Activated naive CD8-positive, alpha-beta T cell treated with anti-CD3 and anti-CD28 coated beads, Interleukin-2, amount 10 ng/mL, durations not matched to agents 7 days and 5 days (primary cell): Measurements from ENCODE around the gene VPS51. TPM values are rescaled to one million over a fixed set of nuclear protein-coding genes. Genes with fewer than 3 reads are reported as not detected.

Experiments
- ATAC-seq: fragments of 150-1000 bp; cut with Tn5 transposase; one replicate; pipeline ENCODE4 v1.10.0; 2021; ENCODE audit warnings: low read depth, moderate library complexity
- POLR2A ChIA-PET: fragments of 350-600 bp; sonication (Branson Sonifier 250); formaldehyde crosslinking; loops from one replicate; lab custom pipeline; 2021; ENCODE audit warnings: antibody characterized with exemption; lab: Charles Lee
- DNase-seq: peaks from one replicate; pipeline ENCODE4 v3.0.0; 2021
- H3K27ac Mint-ChIP-seq: one replicate; pipeline ENCODE4 v1.8.0; 2022; ENCODE audit warnings: mild to moderate bottlenecking, mixed read lengths
- H3K27me3 Mint-ChIP-seq: one replicate; pipeline ENCODE4 v1.8.0; 2022; ENCODE audit warnings: mild to moderate bottlenecking, moderate library complexity, mixed read lengths
- H3K36me3 Mint-ChIP-seq: one replicate; pipeline ENCODE4 v1.8.0; 2021; ENCODE audit warnings: mild to moderate bottlenecking, mixed read lengths
- H3K4me1 Mint-ChIP-seq: one replicate; pipeline ENCODE4 v1.8.0; 2021; ENCODE audit warnings: mixed read lengths
- H3K4me3 Mint-ChIP-seq: one replicate; pipeline ENCODE4 v1.8.0; 2022; ENCODE audit warnings: mild to moderate bottlenecking, moderate library complexity, mixed read lengths
- H3K9me3 Mint-ChIP-seq: one replicate; pipeline ENCODE4 v1.8.0; 2021; ENCODE audit warnings: mixed read lengths
- total RNA-seq, 2 experiments: library from RNA; stranded (reverse); gene quantifications; one replicate each; pipeline ENCODE4 v1.2.3, GENCODE V29; 2021

Gene VPS51
- 100 to 1,000 TPM; 130 to 138 TPM for total RNA-seq

DNA sequence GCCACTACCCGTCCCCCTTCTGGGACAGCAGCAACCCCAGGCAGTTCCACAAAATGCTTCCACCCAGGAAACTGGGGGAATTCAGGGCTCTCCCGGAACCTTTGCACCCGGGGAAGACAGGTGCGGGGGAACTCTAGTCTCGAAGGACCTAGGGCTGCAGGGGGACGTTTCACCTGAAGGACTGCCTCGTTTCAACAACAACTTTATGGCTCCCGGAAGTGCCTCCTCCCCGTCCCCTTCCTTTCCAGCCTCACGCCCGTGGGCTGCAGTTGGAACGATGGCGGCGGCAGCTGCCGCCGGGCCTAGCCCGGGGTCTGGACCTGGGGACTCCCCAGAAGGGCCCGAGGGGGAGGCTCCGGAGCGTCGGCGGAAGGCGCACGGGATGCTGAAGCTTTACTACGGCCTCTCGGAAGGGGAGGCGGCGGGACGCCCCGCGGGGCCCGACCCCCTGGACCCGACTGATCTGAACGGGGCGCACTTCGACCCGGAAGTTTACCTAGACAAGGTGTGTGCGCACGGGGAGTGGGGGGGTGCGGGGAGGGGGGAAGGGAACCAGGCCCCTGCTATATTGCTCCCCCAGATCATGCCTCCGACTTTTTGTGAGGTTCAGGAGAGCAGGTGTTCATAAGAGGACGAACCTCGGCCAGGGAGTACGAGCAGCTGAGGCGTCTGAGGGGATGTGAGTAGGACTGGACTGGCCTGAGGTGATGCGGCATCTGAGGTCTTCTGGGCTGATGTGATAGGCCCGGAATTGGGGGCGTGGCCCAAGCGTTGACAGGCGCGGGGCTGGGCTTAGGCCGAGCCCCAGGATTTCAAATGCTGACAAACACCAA, at the start of gene VPS51:
TSS of gene VPS51 (plus strand) at position 241 of the 833 bp plus-strand sequence. CDS start at position 278, 37 bp downstream.
- DNase-seq (peak; percentile 87), ATAC-seq (peak; percentile 97)
- no peaks in the 10 kb centered on the region for H3K9me3 Mint-ChIP-seq
- H3K4me1 Mint-ChIP-seq: peaks cover 10% of the 10 kb centered on the region
- peak within 1 kb of the TSS; percentile 91 for H3K4me3 Mint-ChIP-seq
- POLR2A ChIA-PET: interaction anchor here (0.6 to 3.0 kb wide), 21 partner anchors 8 to 294 kb away, joined by 3 to 35 read pairs (median 4); partner anchors contain the start of genes ARL2, CDCA5, FAU and MRPL49
- peak within 1 kb of the TSS; percentile 97 for H3K27ac Mint-ChIP-seq
- H3K36me3 Mint-ChIP-seq: no peaks in the 10 kb centered on the region
- H3K27me3 Mint-ChIP-seq: no peaks in the 10 kb centered on the region

DNA sequence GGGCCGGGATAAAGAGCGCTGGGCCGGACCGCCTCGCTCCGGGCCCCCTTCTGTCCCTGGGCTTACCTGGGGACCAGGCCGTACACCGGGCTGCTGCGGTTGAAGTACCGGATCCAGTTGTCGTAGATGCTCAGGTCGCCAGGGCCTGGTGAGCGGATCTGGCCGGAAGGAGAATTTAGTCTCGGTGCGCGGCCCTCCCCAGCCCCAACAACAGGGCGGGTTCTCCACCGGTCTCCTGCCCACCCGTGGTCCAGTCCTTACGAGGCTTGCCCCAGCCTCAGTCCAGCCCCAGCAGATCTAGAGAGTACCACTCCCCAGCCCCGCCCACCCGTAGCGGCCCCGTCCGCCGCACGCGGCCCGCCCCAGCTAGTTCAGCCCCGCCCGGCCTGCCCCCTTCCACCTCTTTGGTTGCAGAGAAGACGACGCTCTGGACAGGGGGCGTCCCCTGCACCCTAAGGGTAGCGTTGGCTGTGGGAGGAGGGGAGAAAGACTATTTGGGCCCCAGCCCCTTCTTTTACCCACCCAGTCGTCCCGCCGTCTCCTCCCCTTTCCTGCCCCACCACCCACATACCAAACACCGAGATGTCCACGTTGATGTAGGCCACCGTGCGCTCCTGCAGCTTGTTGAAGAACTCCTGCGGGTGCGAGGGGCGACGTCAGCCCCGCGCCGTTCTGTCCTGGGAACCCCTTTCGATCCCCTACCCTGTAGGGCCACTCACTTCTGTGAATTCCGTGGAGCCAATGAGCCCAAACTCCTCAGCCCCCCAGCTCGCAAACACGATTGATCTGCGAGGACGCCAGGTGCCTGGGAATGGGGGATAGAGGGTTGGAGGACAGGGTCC, 48.2 kb upstream of the VPS51 start:
- DNase-seq (peak; percentile 51), ATAC-seq (peak; percentile 65)
- Mint-ChIP-seq H3K4me1 (peaks cover 24% of the 10 kb centered on the region), H3K27ac (peak overlapping the region; percentile 85), H3K9me3 (no peaks in the 10 kb centered on the region), H3K36me3 (no peaks in the 10 kb centered on the region), H3K27me3 (no peaks in the 10 kb centered on the region), H3K4me3 (peak overlapping the region; percentile 73)
- POLR2A ChIA-PET: interaction anchor here (0.8 kb wide), 1 partner anchor 8 kb away, joined by 3 read pairs; no protein-coding TSS in a partner anchor

DNA sequence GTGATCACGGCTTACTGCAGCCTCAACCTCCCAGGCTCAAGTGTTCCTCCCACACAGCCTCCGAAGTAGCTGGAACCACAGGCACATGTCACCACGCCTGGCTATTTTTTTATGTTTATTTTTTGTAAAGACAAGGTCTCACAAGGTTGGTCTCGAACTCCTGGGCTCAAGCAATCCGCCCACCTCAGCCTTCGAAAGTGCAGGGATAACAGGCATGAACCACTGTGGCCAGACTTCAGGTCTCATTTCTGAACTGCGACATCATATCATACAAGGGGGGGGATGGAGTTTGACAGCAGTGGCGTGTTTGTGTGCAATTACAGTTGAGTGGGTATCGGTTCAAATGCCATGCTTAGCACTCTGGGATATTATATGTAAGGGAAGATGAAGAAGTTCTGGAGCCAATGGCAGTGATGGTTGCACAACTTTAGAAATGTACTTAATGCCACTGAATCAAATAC, 44.6 kb upstream of the VPS51 start:
- POLR2A ChIA-PET: interaction anchor here (0.6 kb wide), 1 partner anchor 453 kb away, joined by 9 read pairs; no protein-coding TSS in a partner anchor

DNA sequence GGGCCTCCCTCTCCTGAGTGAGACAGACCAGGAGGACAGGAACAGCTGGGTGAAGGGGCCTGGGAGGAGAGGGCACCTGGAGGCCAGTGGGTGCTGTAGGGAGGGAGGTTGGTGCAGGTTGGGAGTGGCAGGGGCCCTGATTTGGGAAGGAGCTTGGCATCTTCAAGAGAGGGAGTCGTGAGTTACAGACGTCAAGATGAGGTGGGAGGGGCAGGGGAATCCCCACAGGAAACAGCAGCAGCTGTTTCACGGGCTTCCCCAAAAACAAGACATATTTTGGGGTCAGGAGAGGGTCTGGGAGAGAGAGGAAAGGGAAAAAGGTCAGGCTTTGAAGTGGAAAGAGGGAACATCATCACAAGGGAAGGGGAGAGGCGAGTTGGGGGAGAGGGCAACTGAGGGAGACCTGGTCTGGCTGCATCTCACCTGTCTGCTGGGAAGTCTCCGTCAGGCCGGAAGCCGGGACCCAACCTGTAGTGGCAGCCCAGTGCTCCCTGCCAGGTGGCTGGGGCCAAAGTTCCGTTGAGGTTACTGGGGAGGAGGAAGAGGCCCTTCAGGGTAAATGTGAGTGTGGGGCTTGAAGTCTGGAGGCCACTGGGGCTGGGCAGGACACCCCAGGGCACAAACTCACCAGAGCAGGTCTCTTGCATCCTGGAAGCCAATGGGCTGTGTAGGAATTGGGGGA, 42.0 kb upstream of the VPS51 start:
- peak; percentile 43 for ATAC-seq
- POLR2A ChIA-PET: interaction anchor here (1.8 kb wide), 1 partner anchor 13 kb away, joined by 6 read pairs; the partner anchor contains the start of gene SAC3D1

More for the DNA sequence above, 44.6 kb upstream of the VPS51 start:
- ATAC-seq (no peak), DNase-seq (no peak)
- Mint-ChIP-seq H3K27me3 (no peaks in the 10 kb centered on the region), H3K9me3 (no peaks in the 10 kb centered on the region), H3K27ac (no peak overlapping the region), H3K36me3 (no peaks in the 10 kb centered on the region), H3K4me3 (no peak overlapping the region), H3K4me1 (peaks cover 24% of the 10 kb centered on the region)

DNA sequence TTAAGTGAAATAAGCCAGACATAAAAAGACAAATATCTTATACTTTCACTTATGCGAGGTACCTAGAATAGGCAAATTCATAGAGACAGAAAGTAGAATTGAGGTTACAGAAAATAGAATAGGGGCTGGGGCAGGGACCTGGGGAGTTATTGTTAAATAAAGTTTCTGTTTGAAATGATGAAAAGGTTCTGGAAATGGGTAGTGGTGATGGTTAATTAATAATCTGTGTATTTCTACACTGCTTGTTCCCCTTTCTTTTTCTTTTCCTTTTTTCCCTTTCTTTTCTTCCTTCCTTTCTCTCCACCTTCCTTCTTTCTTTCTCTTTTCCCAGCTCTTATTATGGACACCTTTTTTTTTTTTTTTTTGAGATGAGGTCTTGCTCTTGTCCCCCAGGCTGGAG, 40.5 kb upstream of the VPS51 start:
- Mint-ChIP-seq H3K27me3 (no peaks in the 10 kb centered on the region), H3K9me3 (no peaks in the 10 kb centered on the region), H3K36me3 (no peaks in the 10 kb centered on the region), H3K4me1 (peaks cover 17% of the 10 kb centered on the region), H3K4me3 (no peak overlapping the region), H3K27ac (no peak overlapping the region)
- no peak for DNase-seq
- POLR2A ChIA-PET: interaction anchor here (0.9 to 1.8 kb wide), 3 partner anchors 9 to 24 kb away, joined by 3 to 6 read pairs (median 3); partner anchors contain the start of gene SAC3D1
- ATAC-seq: no peak

More for the DNA sequence above, 42.0 kb upstream of the VPS51 start:
- Mint-ChIP-seq H3K27ac (peak overlapping the region; percentile 59), H3K9me3 (no peaks in the 10 kb centered on the region), H3K36me3 (no peaks in the 10 kb centered on the region), H3K4me1 (peaks cover 13% of the 10 kb centered on the region), H3K27me3 (no peaks in the 10 kb centered on the region), H3K4me3 (peak overlapping the region; percentile 56)
- DNase-seq: no peak

DNA sequence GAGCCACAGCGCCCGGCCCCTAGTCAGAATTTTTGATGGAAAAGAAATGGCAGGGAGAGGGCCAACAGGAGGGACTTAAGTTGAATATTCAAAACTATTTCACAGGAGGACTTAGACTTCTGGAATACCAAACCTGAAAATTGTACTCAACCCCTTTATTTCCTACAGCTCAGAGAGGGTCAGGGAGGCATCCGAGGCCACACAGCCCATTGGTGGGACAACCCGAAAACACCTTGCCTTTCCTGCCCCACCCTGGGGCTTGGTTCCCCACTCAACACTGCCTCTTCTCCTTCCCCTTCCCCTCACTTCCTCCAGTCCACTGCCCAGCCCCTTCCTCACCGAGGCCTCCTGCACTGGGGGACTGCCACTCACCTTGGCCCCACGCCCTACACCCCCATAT, 39.0 kb upstream of the VPS51 start:
- DNase-seq (no peak), ATAC-seq (no peak)
- Mint-ChIP-seq H3K36me3 (no peaks in the 10 kb centered on the region), H3K9me3 (no peaks in the 10 kb centered on the region), H3K27me3 (no peaks in the 10 kb centered on the region), H3K4me3 (no peak overlapping the region), H3K27ac (no peak overlapping the region), H3K4me1 (peaks cover 25% of the 10 kb centered on the region)
- POLR2A ChIA-PET: interaction anchor here (0.7 kb wide), 2 partner anchors 45 to 52 kb away, joined by 4 to 5 read pairs; no protein-coding TSS in a partner anchor

DNA sequence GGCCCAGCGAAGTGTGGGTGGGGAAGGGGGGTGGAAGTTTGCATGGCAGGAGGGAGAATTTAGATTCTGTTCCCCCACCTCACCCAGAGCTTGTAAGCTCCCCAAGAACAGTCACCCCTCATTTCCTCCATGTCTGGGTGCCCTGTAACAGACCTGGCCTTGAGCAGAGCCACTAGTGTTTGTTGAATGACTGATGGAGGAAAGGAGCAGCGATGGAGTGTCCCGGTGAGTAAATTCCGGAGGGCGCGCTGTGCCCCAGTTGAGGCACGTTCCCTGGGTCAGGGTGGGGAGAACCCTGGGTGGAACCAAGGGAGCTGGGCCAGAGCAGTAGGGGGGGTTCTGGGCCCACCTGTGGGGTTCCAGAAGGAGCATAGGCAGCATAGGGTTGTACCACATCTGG, 38.5 kb upstream of the VPS51 start:
- POLR2A ChIA-PET: no interaction called here
- no peak for DNase-seq
- H3K36me3 Mint-ChIP-seq: no peaks in the 10 kb centered on the region
- no peak overlapping the region for H3K27ac Mint-ChIP-seq
- no peaks in the 10 kb centered on the region for H3K9me3 Mint-ChIP-seq
- ATAC-seq: no peak
- H3K4me3 Mint-ChIP-seq: no peak overlapping the region
- H3K27me3 Mint-ChIP-seq: no peaks in the 10 kb centered on the region
- H3K4me1 Mint-ChIP-seq: peaks cover 24% of the 10 kb centered on the region

DNA sequence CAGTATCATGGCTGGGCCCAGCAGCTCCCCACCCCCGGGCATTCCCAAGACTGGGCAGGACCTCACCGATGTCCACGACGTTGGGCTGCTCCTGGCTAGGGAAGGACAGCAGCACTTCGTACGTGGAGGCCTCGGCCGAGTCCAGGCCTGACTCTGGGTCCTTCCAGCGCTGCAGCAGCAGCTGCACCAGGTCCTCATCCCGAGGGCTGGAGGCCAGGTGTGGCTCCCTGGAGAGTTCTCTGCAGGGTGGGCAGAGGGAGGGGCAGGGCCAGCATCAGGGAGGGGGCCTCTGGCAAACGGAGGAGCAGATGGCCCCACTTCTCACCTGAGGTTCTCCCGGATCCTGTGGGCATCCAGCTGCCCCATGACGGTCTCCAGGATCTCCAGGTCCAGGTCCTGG, 38.0 kb upstream of the VPS51 start:
- ATAC-seq (no peak), DNase-seq (no peak)
- POLR2A ChIA-PET: no interaction called here
- H3K36me3 Mint-ChIP-seq: no peaks in the 10 kb centered on the region
- peaks cover 21% of the 10 kb centered on the region for H3K4me1 Mint-ChIP-seq
- no peaks in the 10 kb centered on the region for H3K9me3 Mint-ChIP-seq
- no peak overlapping the region for H3K4me3 Mint-ChIP-seq
- H3K27ac Mint-ChIP-seq: no peak overlapping the region
- no peaks in the 10 kb centered on the region for H3K27me3 Mint-ChIP-seq

DNA sequence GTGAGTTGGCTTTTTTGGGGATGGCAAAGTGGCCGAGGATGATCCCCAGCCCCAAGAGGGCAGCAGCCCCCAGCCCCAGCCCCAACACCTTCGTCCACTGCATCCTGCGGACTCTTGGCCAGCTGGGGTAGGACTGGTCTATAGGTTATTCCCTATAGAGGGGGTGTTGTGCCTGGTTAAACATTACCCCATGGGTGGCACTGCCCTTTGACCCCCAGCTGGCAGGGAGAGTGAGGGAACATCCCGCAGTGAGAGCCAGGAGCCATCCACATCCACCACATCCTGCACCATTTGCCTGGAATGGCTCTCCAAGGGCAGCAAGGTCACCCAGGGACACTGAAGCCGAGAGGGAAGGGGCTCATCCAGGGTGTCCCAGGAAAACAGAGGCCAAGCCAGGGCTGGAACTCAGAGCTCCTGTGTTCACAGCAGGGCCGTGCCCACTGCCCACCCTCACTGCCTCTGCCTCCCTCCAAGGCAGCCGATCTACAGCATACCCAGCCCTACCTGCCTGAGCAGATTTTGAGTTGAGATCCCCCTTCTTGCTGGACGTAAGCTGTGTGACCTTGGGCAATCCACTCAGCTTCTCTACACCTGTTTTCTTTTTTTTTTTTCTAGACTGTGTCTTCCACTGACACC, 37.5 kb upstream of the VPS51 start, which contains the start of gene NAALADL1:
TSS of gene NAALADL1 (minus strand) at position 135 of the 636 bp plus-strand sequence. CDS start at position 103, 32 bp downstream.
- H3K4me1 Mint-ChIP-seq: peaks cover 21% of the 10 kb centered on the region
- H3K27me3 Mint-ChIP-seq: no peaks in the 10 kb centered on the region
- no peak for DNase-seq
- no peaks in the 10 kb centered on the region for H3K36me3 Mint-ChIP-seq
- no peak within 1 kb of the TSS for H3K27ac Mint-ChIP-seq
- no peaks in the 10 kb centered on the region for H3K9me3 Mint-ChIP-seq
- POLR2A ChIA-PET: interaction anchor here (1.0 kb wide), 1 partner anchor 17 kb away, joined by 3 read pairs; the partner anchor contains the start of gene SAC3D1
- no peak within 1 kb of the TSS for H3K4me3 Mint-ChIP-seq
- no peak for ATAC-seq

DNA sequence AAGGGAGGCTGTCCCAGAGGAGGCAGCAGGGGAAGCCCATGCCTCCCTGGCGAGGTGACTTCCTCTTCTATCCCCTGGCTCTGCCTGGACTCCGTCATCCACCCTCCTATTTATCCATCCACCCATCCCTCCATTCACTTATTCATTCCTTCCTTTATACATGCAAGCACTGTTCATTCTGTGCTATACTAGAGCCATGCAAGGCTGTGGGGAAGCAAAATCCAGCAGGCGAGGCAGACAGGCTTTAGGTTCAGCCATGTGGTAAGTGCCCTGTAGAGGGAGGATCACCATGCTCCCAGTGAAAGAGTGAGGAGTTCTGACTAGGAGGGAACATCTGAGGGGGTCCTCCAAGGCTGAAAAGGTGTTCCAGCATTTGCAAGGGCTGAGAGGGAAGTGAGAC, 36.5 kb upstream of the VPS51 start:
- POLR2A ChIA-PET: no interaction called here
- no peak overlapping the region for H3K4me3 Mint-ChIP-seq
- H3K36me3 Mint-ChIP-seq: no peaks in the 10 kb centered on the region
- no peaks in the 10 kb centered on the region for H3K9me3 Mint-ChIP-seq
- no peak overlapping the region for H3K27ac Mint-ChIP-seq
- H3K27me3 Mint-ChIP-seq: no peaks in the 10 kb centered on the region
- H3K4me1 Mint-ChIP-seq: peaks cover 12% of the 10 kb centered on the region
- no peak for DNase-seq
- ATAC-seq: no peak

DNA sequence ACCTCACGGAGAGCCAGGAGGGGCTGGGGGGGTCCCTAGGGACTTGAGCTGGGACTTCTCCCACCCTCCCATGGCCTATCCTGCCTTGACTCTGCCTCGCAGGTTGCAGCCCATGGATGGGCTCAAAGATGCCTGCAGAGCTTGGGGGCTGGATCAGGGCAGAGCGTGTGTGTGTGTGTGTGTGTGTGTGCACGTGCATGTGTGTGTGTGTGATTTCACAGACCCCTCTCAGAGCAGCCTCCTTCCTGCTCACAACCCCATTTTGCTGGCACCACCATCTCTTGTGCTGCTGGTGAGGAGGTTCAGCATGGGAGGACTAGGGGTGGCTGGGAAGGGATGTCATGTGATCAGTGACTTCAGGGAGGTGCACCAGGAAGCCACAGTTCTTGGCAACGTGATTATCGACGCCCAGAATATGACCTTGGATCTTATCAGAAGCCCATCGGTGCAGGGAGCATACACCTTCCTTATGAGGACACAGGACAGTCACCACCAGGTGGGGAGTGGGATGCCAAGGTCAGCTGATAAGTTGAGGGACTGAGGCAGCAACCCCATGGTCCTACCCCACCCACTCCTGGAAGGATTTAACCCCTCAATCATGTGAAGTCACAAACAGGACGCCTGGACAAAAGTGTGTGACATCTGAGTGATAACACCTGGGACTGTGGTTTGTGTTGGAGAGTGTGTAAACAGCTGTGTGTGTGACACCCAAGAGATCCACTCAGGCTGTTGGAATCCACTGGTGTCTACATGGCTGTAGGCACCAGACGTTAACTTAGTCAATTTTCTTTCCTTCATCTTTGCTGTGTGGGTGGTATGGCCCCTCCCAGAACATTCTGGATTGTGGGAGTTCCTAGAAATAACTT, 35.8 kb upstream of the VPS51 start:
- Mint-ChIP-seq H3K27ac (no peak overlapping the region), H3K4me3 (no peak overlapping the region), H3K36me3 (no peaks in the 10 kb centered on the region), H3K4me1 (peaks cover 12% of the 10 kb centered on the region), H3K27me3 (no peaks in the 10 kb centered on the region), H3K9me3 (no peaks in the 10 kb centered on the region)
- peak; percentile 35 for ATAC-seq
- POLR2A ChIA-PET: no interaction called here
- DNase-seq: no peak
